ENCODE measurements around the gene TMPRSS6.

Gene TMPRSS6

GRCh38 chr22:37139762-37140161 is 30.2 kb upstream of the TMPRSS6 start:
- DNase-seq, result no peak

GRCh38 chr22:37138849-37139561 is 29.5 kb upstream of the TMPRSS6 start:
- DNase-seq, result no peak

DNA sequence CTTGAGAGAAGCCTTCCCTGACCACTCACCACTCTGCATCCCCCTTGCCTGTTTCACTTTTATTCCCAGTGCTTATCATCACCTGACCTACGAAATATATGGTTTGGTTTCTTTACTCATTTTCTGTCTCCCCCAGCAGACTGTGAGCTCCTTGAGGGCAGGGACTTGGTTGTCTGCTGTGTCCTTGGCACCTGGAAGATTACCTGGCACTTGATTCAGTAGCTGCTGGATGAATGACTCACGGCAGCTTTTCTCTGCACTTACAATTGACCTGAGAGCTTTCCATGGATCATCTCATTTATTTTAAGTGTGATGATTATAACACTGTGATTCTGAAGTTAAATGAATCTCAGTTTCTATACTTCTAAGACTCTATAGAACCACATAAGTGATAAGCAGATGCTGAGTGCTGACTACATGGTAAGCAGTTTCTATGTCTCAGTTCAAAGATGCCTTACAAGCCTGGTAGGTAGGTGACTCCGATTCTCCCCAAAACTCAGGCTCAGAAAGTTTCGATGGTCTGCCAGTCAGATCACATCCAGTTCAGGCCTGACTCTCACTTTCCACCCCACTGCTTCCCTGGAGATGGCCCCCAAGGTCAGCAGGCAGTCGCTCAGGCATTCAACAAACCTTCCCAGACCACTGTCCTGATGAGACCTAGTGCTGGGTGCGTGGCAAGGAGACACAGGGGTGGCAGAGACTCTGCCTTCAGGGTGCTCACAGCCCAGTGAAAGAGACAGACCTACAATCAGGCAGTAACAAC is 28.6 kb upstream of the TMPRSS6 start:
- no peak for DNase-seq

GRCh38 chr22:37137131-37137530 is 27.6 kb upstream of the TMPRSS6 start:
- no peak for DNase-seq

DNA sequence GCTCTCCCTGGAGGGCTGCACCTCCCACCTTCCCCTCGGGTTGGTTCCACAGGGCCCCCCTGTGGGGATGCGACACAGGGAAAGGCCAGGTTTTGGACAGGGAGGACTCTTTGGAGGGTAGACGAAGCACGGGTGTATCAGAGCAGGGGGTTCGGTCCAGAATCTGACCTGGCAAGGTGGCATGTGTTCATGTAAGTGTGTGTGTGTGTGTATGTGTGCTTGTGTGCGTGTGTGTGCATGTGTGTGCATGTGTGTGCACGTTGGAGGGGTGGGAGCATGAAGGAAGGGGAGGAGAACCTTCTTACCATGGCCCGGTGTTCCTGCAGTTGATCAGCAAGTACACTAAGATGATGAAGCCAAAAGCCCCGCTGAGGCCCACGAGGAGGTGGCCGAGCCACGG is 25.5 kb upstream of the TMPRSS6 start:
- no peak for DNase-seq

DNA sequence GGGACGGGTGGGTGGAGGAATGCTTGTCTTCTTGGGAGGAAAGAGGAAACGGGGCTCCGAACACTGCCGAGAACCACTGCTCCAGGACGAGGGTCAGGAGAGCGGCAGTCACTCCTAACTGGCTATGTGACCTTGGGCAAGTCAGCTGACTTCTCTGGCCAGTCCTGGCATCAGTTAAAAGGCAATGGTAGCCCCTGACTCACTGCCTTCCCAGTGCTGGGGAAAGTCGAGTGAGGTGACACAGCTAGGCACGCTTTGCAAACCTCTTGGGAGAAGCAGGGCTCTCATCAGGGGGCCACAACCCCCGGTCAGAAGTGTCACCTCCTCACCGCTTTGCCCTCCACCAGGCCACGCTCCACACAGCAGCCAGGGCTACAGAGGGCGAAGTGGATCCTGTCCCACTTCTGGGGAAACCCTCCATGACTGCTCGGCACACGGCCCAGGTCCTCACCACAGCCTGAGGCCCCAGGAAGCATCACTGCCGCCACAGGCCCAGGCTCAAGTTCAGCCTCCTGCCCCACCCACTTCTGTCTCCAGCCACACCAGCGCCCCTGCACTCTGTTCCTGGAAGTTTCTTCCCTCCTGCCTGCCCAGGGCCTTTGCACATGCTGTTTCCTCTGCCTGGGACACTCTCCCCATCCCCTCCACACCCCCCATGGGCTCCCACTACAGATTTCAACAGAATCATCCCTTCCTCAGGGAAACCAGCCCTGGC is 23.9 kb upstream of the TMPRSS6 start:
- no peak for DNase-seq

GRCh38 chr22:37132773-37133172 is 23.3 kb upstream of the TMPRSS6 start:
- no peak for DNase-seq

DNA sequence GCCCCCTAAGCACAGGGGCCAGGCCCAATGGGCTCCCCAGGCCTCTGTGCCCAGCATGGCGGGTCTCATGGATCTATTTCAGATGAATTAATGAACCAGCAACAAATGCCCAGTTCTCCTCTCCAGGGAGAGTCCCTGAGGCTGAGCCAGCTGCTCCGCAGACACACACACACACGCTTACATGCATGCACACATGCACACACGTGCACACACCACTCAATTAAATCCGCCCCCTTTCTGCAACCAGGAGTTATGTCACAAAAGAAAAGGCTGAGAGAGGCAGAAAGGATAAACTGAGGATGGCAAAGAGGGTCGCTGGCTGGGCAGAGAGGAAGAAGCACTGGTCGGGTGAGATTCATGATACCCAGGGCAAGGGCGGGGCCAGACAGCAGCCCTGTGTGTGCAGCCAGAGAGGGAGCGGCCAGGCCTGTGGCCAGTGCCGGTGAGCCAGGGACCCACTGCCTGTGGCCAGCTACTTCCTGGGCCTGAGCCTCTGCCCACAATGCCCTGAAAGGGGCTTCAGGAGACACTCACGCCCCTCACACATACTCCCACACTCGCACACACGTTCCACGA is 20.4 kb upstream of the TMPRSS6 start:
- DNase-seq, result no peak

DNA sequence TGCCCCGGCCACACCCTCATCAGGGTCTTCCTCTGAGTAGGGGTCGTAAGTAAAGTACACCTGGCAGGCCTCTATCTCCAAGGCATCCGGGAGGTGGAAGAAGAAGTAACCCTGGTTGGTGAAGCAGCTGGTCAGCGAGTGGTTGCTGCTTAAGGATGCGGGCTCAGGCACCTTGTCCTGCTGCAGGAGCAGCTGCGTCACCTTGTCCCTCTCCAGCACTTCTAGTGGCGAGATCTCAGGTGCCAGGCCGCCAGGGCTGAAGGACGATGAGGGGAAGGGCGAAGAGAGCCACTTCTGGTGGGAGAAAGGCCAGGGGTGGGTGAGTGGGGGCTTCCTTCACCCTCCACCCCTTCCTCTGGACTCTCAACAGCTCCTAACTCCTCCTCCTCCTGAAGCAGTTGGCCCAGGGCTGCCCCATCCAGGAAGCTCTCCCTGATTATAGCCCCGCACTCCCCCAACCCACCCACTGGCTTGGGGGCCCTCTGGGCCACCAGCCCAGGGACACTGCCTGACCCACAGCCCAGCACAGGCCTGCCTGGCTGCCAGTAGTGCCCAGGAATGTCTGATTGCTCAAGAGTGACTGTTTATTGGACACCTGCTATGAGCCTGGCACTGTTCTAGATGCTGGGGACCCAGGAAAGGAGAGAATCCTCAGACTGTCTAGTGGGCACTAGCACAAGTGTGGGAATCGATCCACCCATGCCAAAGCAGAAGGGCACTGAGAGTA is 19.2 kb upstream of the TMPRSS6 start:
- DNase-seq, result no peak

DNA sequence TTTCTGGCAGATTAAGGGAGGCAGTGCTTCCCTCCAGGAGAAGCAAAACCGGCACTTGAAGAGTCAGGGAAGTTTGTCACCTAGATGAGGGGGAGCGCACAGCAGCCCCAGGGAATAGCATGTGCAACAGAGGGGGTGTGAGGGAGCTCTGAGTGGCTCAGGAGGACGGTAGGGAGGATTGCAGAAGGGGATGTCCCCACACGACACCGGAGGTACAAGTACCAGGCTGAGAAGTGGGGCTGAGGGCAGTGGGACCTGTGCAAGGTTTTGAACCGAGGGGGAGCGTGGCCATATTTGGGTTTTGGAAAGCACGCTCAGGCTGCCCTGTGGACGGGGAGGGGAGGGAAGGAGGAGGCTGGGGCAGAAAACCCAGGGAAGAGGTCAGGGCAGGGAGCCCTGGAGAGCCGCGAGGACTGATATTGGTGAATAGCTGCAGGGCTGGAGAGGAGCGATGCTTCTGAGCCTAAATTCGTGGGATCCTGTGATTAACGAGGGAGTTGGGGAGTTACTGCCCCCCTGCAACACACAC is 17.9 kb upstream of the TMPRSS6 start:
- DNase-seq, result no peak

- no peak for DNase-seq
These were observed 17.4 kb upstream of the TMPRSS6 start for GRCh38 chr22:37126882-37127281.

- no peak for DNase-seq
These were observed 16.9 kb upstream of the TMPRSS6 start for GRCh38 chr22:37126383-37126782.

GRCh38 chr22:37123649-37124048 is 14.1 kb upstream of the TMPRSS6 start:
- DNase-seq, result no peak

DNA sequence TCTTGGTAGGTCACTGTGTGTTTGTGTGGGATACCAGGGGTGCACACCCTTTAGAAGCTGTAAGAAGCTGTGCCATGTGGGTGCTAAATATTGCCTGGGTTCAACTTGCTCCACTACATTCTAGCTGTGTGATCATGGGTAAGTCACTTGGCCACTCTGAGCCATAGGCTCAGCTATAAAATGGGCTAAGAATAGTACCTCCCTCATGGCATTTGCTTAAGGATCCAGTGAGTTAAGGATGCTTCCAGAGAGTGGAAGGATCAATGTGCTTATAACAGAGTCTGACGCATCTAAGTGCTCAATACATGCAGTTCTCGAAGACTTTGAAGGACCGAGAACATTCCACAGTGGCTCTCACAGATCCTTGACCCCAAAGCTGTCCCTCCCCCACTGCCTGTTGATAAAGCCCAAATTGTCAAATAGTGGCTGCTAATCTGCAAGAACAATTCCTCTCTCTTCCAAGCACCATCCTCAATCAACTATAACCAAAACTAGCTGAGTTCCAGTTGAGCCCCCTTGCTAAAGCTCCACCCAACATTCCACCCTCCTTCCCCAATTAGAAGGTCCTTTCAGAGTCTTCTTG is 13.2 kb upstream of the TMPRSS6 start:
- no peak for DNase-seq

DNA sequence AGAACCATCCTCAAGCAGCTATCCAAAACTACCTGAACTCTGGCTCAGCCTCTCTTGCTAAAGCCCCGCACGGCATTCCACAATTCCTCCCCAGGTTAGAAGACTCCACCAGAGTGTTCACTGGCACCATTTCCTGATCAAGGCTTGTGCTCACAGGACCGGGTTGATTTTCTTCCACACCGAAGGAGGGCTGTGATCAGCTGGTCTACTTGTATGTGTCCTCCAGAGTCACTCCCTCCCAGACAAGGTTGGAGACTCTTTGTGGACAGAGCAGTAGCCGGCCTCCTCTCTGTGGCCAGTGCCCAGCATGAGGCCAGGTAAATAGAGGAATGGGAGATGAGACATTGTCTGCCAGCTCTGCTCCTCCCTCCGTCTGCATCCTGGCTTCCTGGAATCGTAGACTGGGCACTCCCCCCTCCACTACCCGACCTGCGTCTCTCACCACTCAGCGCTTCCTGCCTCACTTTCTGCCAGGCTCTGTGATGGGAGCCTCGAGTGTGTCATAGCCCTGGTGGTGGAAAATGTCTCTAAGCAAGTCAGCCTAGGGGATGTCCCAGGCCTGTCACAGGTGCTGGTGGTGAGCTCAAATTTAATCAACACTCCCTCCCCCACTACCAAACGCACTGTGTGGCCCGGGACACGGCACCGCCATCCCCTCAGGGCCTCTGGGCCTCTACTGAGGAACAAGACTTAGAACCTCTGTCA is 12.5 kb upstream of the TMPRSS6 start:
- no peak for DNase-seq

- no peak for DNase-seq
These were observed 11.2 kb upstream of the TMPRSS6 start for GRCh38 chr22:37120569-37121340.

DNA sequence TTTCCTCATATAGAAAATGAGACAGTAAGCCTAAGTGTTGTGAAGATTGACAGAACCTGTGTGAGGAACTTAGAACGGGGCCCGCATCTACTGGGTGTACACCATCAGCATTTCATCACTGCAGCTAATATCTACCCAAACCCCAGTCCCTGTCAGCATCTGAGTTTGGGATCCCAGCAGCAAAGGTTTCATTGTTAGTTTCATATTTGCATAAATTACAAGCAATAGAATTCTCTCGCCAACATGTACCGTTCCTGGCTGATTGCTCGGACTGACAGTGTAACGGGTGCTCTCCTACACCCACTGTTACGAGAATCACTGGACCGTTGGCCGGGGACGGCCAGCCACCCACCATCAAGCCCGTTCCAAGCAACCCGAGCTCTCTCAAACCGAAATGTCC is 10.4 kb upstream of the TMPRSS6 start:
- DNase-seq, result no peak

GRCh38 chr22:37118083-37118482 is 8.6 kb upstream of the TMPRSS6 start:
- no peak for DNase-seq

DNA sequence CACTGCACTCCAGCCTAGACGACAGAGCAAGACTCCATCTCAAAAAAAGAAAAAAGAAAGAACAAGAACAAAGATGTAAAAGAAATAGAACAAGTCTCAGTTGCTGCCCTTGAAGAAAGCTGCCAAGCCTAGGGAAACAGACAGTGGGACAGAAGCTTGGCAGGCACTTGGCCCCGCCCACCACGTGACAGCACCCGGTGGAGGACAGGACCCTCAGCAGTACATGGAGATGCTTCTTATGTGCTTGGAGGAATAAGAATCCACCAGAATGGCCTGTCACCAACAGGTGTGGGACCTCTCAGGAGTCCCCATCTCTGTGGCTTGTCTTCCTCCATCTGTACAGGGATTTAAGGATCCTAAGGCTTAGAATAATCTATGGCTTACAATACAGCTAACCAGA is 7.6 kb upstream of the TMPRSS6 start:
- no peak for DNase-seq

- no peak for DNase-seq
These were observed 5.5 kb upstream of the TMPRSS6 start for GRCh38 chr22:37115032-37115431.

- no peak for DNase-seq
These were observed 4.2 kb upstream of the TMPRSS6 start for GRCh38 chr22:37113757-37114156.

Measured in NCI-H774 (cell line).